GM12878 (cell line): Measurements from ENCODE around the gene H2BK1. TPM values are rescaled to one million over a fixed set of nuclear protein-coding genes. Genes with fewer than 3 reads are reported as not detected.
A peak's percentile ranks its signal among the peaks of the same experiment; 100 is the strongest.

Experiments
- ASH2L ChIP-seq: fragments of 300-600, 200-600 bp; sonication (generic); IDR thresholded peaks from 2 replicates; pipeline ENCODE4 v1.6.1; 2017; ENCODE audit warnings: low read depth, mild to moderate bottlenecking, borderline replicate concordance
- BMI1 ChIP-seq: fragments of 450-650 bp; IDR thresholded peaks from 2 replicates; pipeline ENCODE4 v1.6.1; 2016; ENCODE audit warnings: mild to moderate bottlenecking, moderate library complexity, borderline replicate concordance
- CBX5 ChIP-seq: sonication (generic); IDR thresholded peaks from 2 replicates; pipeline ENCODE4 v1.6.1; 2016; ENCODE audit warnings: low read depth, moderate library complexity, mild to moderate bottlenecking, inconsistent platforms
- CEBPB ChIP-seq, 2 experiments: fragments of 150-350 bp in 1 of 2; IDR thresholded peaks; 2 replicates each; pipeline ENCODE4 v1.6.1; 2012 to 2014; ENCODE audit warnings: low read depth in 2 of 2, low read length in 2 of 2, borderline replicate concordance in 1 of 2, inconsistent platforms in 1 of 2
- CHD1 ChIP-seq: IDR thresholded peaks from 2 replicates; pipeline ENCODE4 v1.6.1; 2012; ENCODE audit warnings: low read depth, low read length, improper control_type of control experiment
- EED ChIP-seq: sonication (generic); IDR thresholded peaks from 2 replicates; pipeline ENCODE4 v1.6.1; 2016; ENCODE audit warnings: antibody characterized with exemption, low read depth
- EZH2 ChIP-seq: IDR thresholded peaks from 2 replicates; pipeline ENCODE4 v1.6.1; 2012; ENCODE audit warnings: low read depth, mild to moderate bottlenecking, control low read depth, inconsistent platforms, low read length, borderline replicate concordance; ENCODE audit not compliant: control insufficient read depth
- HDAC6 ChIP-seq: fragments of 200-600 bp; sonication (generic); IDR thresholded peaks from one replicate; pipeline ENCODE4 v1.8.0; 2017; ENCODE audit warnings: antibody characterized with exemption; ENCODE audit not compliant: unreplicated experiment
- KDM1A ChIP-seq: fragments of 200-600 bp; sonication (generic); IDR thresholded peaks from 2 replicates; pipeline ENCODE4 v1.6.1; 2016; ENCODE audit warnings: borderline replicate concordance
- MYB ChIP-seq: fragments of 150-350 bp; IDR thresholded peaks from 2 replicates; pipeline ENCODE4 v1.6.1; 2014; ENCODE audit warnings: mild to moderate bottlenecking, low read depth, low read length, borderline replicate concordance
- NR2F1 ChIP-seq: fragments of 450-650 bp; conservative IDR thresholded peaks from 2 replicates; pipeline ENCODE4 v1.6.1; 2017; ENCODE audit warnings: mild to moderate bottlenecking
- SIX5 ChIP-seq: IDR thresholded peaks from 2 replicates; pipeline ENCODE4 v1.6.1; 2011; ENCODE audit warnings: mild to moderate bottlenecking, low read depth, low read length, moderate library complexity; ENCODE audit not compliant: severe bottlenecking
- SMC3 ChIP-seq: IDR thresholded peaks from 2 replicates; pipeline ENCODE4 v1.6.1; 2011; ENCODE audit warnings: low read length, improper control_type of control experiment, borderline replicate concordance
- ZNF207 ChIP-seq: fragments of 450-650 bp; IDR thresholded peaks from 2 replicates; pipeline ENCODE4 v1.6.1; 2014; ENCODE audit warnings: antibody characterized with exemption, mild to moderate bottlenecking, borderline replicate concordance
- ZNF24 ChIP-seq: fragments of 450-650 bp; IDR thresholded peaks from 2 replicates; pipeline ENCODE4 v1.6.1; 2017; ENCODE audit warnings: antibody characterized with exemption, mild to moderate bottlenecking
- polyA plus RNA-seq, 11 experiments: library from polyadenylated mRNA; depleted of rRNA in 4 of 11; unstranded in 6 of 11; stranded (reverse) in 5 of 11; fragments of >200 nt; fragmentation: Nextera tagmentation in 4 of 11; fragmentation: Illumina TruSeq in 1 of 11; extraction: Ambion mirVana in 4 of 11; extraction: Trizol in 1 of 11; gene quantifications; 1 replicate in 1 of 11; 2 replicates in 10 of 11; pipeline versions ENCODE4 v1.2.1 to v1.2.3, GENCODE V29; 2011 to 2016; ENCODE audit warnings: inconsistent platforms in 2 of 11, missing spikeins in 2 of 11, low read depth in 1 of 11
- total RNA-seq, 4 experiments: library from RNA; depleted of rRNA in 3 of 4; stranded (reverse); fragments of >200 nt in 3 of 4; fragmentation: Illumina TruSeq in 1 of 4; extraction: Trizol in 1 of 4; gene quantifications; 2 replicates each; pipeline versions ENCODE4 v1.2.1 to v1.2.3, GENCODE V29; 2013 to 2021
- TF ChIP-seq, protein P1 (sequence below): IDR thresholded peaks from 2 replicates; pipeline ENCODE4 v1.6.1; 2011; ENCODE audit warnings: mild to moderate bottlenecking, low read depth, low read length, moderate library complexity; ENCODE audit not compliant: insufficient replicate concordance
- TF ChIP-seq, protein P2 (sequence below): fragments of 450-650 bp; formaldehyde crosslinking; IDR thresholded peaks from 2 replicates; pipeline ENCODE4 v1.5.0; 2022; ENCODE audit warnings: mild to moderate bottlenecking, missing genetic modification characterization
- TF ChIP-seq, protein P3 (sequence below): IDR thresholded peaks from 2 replicates; pipeline ENCODE4 v1.6.1; 2011; ENCODE audit warnings: low read depth, mild to moderate bottlenecking, low read length, moderate library complexity, borderline replicate concordance; ENCODE audit errors: extremely low read depth
- TF ChIP-seq, protein P4 (sequence below): IDR thresholded peaks from 2 replicates; pipeline ENCODE4 v1.6.1; 2012; ENCODE audit warnings: low read length, inconsistent platforms
- TF ChIP-seq, protein P5 (sequence below): fragments of 450-650 bp; IDR thresholded peaks from 2 replicates; pipeline ENCODE4 v1.6.1; 2017; ENCODE audit warnings: antibody characterized with exemption, mild to moderate bottlenecking, moderate library complexity

H2BK1 gene
- total and polyA plus RNA-seq, 10 of the 15 experiments (the other 5 are each of a cell fraction or from before 2014, with no cell fraction given): 0.54 TPM; not detected in 9

DNA sequence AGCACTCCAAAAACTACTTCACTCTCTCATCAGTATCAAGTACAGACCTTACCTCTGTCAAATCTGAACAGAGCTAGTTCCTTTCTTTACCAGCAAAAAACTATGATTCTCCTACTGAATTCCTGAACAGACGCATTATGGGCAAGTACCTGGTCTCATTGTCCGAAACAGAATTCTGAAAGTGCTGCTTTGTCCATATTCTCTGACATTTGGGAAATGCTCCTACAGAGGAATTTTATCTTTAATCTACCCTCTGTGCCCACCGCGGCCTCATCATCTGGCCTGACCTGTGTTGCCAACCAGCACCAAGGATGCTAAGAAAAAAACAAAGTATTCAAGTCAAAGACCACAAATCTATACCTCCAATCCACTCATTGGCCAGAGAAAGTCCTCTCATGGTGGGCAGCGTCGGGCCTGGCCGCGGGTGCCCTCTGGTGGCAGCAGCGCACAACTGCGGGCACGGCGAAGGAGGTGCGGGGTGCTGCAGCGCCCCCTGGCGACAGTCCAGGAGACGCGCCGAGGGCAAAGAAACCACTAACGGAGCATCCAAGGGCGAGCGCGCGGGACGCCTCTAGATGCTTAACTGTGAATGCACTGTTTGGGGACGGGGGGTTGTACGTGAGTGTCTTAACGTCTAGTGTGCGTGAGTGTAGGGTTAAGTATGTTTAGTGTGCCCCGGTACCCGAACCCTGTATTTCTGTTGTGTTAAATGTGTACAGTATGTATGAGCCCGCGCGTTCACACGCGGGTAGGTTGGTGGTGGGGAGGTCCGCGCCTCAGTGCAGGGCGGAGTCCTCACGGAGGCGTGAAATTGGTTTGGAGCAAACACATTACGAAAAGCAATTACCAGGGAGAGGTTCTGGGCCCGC, 37.8 kb downstream of the H2BK1 start (continued):
- TF ChIP-seq, protein P1, sequence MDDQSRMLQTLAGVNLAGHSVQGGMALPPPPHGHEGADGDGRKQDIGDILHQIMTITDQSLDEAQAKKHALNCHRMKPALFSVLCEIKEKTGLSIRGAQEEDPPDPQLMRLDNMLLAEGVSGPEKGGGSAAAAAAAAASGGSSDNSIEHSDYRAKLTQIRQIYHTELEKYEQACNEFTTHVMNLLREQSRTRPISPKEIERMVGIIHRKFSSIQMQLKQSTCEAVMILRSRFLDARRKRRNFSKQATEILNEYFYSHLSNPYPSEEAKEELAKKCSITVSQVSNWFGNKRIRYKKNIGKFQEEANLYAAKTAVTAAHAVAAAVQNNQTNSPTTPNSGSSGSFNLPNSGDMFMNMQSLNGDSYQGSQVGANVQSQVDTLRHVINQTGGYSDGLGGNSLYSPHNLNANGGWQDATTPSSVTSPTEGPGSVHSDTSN: no peak
- TF ChIP-seq SMC3 (peak; percentile 96), EZH2 (no peak), EED (no peak), KDM1A (no peak), ZNF207 (peak; percentile 74; the same call in 1 of the 2 replicates), MYB (no peak), CBX5 (0 out of 2 replicates have a peak, but pooled peaks have one; percentile 50), ZNF24 (no peak), SIX5 (no peak), BMI1 (no peak), ASH2L (no peak), HDAC6 (no peak), CEBPB (IDR thresholded peaks at IDR 0.05; ENCODE audit: borderline replicate concordance in 1 of 2, low read depth in 2 of 2, low read length in 2 of 2) (no peak), CHD1 (no peak), NR2F1 (no peak)
- TF ChIP-seq, protein P2, sequence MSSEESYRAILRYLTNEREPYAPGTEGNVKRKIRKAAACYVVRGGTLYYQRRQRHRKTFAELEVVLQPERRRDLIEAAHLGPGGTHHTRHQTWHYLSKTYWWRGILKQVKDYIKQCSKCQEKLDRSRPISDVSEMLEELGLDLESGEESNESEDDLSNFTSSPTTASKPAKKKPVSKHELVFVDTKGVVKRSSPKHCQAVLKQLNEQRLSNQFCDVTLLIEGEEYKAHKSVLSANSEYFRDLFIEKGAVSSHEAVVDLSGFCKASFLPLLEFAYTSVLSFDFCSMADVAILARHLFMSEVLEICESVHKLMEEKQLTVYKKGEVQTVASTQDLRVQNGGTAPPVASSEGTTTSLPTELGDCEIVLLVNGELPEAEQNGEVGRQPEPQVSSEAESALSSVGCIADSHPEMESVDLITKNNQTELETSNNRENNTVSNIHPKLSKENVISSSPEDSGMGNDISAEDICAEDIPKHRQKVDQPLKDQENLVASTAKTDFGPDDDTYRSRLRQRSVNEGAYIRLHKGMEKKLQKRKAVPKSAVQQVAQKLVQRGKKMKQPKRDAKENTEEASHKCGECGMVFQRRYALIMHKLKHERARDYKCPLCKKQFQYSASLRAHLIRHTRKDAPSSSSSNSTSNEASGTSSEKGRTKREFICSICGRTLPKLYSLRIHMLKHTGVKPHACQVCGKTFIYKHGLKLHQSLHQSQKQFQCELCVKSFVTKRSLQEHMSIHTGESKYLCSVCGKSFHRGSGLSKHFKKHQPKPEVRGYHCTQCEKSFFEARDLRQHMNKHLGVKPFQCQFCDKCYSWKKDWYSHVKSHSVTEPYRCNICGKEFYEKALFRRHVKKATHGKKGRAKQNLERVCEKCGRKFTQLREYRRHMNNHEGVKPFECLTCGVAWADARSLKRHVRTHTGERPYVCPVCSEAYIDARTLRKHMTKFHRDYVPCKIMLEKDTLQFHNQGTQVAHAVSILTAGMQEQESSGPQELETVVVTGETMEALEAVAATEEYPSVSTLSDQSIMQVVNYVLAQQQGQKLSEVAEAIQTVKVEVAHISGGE (CRISPR knock-in tag): no peak
- TF ChIP-seq, protein P3, sequence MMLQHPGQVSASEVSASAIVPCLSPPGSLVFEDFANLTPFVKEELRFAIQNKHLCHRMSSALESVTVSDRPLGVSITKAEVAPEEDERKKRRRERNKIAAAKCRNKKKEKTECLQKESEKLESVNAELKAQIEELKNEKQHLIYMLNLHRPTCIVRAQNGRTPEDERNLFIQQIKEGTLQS: peak; percentile 41; the same call in 1 of the 2 replicates
- TF ChIP-seq, protein P4, sequence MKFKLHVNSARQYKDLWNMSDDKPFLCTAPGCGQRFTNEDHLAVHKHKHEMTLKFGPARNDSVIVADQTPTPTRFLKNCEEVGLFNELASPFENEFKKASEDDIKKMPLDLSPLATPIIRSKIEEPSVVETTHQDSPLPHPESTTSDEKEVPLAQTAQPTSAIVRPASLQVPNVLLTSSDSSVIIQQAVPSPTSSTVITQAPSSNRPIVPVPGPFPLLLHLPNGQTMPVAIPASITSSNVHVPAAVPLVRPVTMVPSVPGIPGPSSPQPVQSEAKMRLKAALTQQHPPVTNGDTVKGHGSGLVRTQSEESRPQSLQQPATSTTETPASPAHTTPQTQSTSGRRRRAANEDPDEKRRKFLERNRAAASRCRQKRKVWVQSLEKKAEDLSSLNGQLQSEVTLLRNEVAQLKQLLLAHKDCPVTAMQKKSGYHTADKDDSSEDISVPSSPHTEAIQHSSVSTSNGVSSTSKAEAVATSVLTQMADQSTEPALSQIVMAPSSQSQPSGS: no peak
- TF ChIP-seq, protein P5, sequence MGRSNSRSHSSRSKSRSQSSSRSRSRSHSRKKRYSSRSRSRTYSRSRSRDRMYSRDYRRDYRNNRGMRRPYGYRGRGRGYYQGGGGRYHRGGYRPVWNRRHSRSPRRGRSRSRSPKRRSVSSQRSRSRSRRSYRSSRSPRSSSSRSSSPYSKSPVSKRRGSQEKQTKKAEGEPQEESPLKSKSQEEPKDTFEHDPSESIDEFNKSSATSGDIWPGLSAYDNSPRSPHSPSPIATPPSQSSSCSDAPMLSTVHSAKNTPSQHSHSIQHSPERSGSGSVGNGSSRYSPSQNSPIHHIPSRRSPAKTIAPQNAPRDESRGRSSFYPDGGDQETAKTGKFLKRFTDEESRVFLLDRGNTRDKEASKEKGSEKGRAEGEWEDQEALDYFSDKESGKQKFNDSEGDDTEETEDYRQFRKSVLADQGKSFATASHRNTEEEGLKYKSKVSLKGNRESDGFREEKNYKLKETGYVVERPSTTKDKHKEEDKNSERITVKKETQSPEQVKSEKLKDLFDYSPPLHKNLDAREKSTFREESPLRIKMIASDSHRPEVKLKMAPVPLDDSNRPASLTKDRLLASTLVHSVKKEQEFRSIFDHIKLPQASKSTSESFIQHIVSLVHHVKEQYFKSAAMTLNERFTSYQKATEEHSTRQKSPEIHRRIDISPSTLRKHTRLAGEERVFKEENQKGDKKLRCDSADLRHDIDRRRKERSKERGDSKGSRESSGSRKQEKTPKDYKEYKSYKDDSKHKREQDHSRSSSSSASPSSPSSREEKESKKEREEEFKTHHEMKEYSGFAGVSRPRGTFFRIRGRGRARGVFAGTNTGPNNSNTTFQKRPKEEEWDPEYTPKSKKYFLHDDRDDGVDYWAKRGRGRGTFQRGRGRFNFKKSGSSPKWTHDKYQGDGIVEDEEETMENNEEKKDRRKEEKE: no peak
